ENCODE data around the gene STK32B.
"Not testable (repeated sequence)": the region's sequence is repeated elsewhere in the genome, so short reads cannot be mapped to it uniquely, and the experiment has no call there.

Gene STK32B

DNA sequence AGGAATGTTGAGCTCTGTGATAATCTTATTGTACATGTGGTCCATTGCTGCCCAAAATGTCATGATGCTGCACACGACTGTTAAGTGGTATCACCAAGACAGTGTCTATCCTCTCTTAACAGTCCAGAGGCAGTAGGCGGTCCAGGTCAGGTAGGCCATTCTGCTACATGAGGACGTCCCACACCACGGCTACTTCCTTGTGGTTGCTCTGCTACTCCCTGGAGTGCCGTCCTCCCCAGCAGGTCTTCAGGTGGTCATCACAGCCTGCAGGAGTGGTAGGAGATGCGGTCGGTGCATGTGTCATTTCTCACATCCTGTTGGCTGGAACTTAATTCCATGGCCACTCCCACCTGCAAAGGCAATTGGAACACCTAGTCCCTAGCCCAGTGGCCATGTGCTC lies 11.5 kb upstream of the STK32B start:
- CTCF ChIA-PET = no interaction called here
- H3K27me3 Mint-ChIP-seq = peaks cover 3% of the 10 kb centered on the region
- no peak overlapping the region for H3K4me3 Mint-ChIP-seq
- no peaks in the 10 kb centered on the region for H3K9me3 Mint-ChIP-seq
- no peaks in the 10 kb centered on the region for H3K36me3 Mint-ChIP-seq
- no peak for DNase-seq
- H3K4me1 Mint-ChIP-seq = no peaks in the 10 kb centered on the region
- no peak overlapping the region for H3K27ac Mint-ChIP-seq

DNA sequence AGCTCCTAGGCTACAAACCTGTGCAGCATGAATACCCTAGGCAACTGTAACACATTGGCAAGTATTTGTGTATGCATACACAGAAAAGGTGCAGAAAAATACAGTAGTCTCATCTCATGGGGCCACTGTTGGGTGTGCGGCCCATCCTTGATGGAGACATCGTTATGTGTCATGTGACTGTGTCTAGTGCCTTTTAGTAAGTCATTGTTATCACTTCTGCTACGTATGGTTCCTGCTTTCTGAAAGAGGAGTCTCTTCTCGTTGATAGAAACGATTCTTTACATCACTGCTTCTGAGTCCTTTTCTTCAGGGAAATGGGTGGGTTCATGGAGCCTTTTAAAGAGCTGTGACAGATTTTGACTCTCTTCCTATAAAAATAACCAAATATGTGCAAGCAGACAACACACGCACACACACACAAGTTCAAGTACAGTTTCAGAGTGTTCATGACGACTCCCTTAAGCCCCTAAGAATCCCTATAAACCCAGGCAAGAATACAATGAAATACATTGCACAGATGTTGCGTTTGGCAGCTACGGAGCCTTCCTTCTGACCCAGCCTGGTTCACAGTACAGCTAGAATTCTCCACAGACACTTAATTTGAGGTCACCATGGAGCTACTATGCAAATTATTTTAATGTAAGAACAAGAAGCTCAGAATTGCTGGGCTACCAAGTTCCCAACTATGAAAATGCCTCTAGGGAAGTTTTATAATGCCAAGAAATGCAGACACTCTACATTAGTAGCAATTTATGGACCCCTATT lies 10.2 kb upstream of the STK32B start:
- CTCF ChIA-PET = no interaction called here
- H3K9me3 Mint-ChIP-seq = no peaks in the 10 kb centered on the region
- H3K27me3 Mint-ChIP-seq = peaks cover 9% of the 10 kb centered on the region
- H3K27ac Mint-ChIP-seq = no peak overlapping the region
- DNase-seq = no peak
- H3K4me1 Mint-ChIP-seq = no peaks in the 10 kb centered on the region
- H3K4me3 Mint-ChIP-seq = no peak overlapping the region
- no peaks in the 10 kb centered on the region for H3K36me3 Mint-ChIP-seq

DNA sequence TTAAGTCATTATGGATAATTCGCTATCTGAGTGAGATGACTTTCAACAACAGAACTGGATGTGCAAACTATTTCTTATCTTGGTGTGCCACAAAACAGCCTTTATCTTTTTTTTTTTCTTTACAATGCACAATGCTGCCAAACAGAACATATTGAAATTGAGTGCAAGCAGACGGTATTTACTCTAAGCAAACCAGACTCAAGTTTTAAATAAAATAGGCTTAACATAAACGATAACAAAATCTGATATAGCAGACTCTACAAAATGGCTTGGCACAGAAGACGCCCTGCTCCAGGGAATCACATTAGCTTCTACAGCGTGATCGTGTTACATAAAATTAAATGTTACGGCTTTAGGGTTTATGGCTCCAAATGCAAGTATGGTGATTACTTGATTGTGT lies 9.6 kb upstream of the STK32B start:
- Mint-ChIP-seq H3K4me3 (no peak overlapping the region), H3K9me3 (no peaks in the 10 kb centered on the region), H3K4me1 (no peaks in the 10 kb centered on the region), H3K27me3 (peaks cover 9% of the 10 kb centered on the region), H3K36me3 (no peaks in the 10 kb centered on the region), H3K27ac (no peak overlapping the region)
- no peak for DNase-seq
- CTCF ChIA-PET = no interaction called here

DNA sequence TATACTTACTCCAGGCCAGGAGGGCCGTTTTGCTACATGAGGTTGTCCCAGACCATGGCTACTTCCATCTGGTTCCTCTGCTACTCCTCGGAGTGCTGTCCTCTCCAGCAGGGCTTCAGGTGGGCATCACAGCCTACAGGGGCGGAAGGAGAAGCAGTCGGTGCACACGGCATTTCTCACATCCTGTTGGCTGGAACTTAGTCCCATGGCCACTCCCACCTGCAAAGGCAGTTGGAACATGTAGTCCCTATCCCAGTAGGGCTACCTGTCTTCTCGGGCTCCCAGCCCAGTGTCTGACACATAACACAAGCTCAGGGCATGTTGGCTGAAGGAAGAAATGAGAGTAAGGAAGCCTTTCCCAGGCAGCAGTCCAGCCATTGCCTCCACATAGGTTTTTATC lies 7.7 kb upstream of the STK32B start:
- no peak overlapping the region for H3K27ac Mint-ChIP-seq

DNA sequence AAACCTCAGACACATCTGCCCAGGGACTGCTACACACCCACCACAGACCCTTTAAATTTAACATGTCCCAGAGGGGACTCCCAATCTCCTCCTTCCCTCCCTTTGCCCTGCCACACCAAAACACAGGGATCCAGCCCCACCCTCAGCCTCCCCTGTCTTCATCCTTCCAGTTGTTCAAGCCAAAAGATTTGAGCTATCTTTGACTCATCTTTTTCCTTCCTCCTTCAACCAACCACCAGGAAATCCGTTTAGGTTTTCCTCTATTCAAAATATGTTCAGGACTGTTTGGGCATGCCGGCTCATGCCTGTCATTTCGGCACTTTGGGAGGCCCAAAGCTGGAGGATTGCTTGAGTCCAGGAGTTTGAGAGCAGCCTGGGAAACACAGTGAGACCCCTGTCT lies 6.9 kb upstream of the STK32B start:
- H3K9me3 Mint-ChIP-seq = no peaks in the 10 kb centered on the region
- peaks cover 24% of the 10 kb centered on the region for H3K27me3 Mint-ChIP-seq
- no peaks in the 10 kb centered on the region for H3K4me1 Mint-ChIP-seq
- no peaks in the 10 kb centered on the region for H3K36me3 Mint-ChIP-seq
- DNase-seq = no peak
- H3K4me3 Mint-ChIP-seq = no peak overlapping the region
- CTCF ChIA-PET = no interaction called here
- H3K27ac Mint-ChIP-seq = no peak overlapping the region

More for the DNA sequence above, 7.7 kb upstream of the STK32B start:
- H3K4me3 Mint-ChIP-seq = no peak overlapping the region
- H3K9me3 Mint-ChIP-seq = no peaks in the 10 kb centered on the region
- DNase-seq = no peak
- peaks cover 17% of the 10 kb centered on the region for H3K27me3 Mint-ChIP-seq
- CTCF ChIA-PET = no interaction called here
- H3K4me1 Mint-ChIP-seq = no peaks in the 10 kb centered on the region
- H3K36me3 Mint-ChIP-seq = no peaks in the 10 kb centered on the region

DNA sequence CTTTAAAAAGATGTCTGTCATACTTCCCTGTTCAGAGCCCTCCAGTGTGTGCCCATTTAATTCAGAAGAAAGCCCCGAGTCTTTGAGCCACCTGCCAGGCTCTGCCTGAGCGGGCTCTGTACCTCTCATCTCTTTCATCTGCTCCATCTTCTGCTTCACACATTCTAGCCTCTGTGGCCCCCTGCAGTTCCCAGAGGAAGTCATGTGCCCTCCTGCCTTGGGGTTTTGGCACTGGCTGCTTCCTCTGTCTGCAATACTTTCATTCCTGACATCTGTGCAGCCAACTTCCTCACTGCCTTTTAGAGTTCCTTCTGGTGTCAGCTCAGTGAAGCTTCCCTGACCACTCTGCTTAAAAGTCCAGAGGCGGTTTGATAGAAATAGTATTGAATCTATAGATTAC lies 6.2 kb upstream of the STK32B start:
- Mint-ChIP-seq H3K4me1 (no peaks in the 10 kb centered on the region), H3K9me3 (no peaks in the 10 kb centered on the region), H3K27ac (no peak overlapping the region), H3K27me3 (peaks cover 32% of the 10 kb centered on the region), H3K36me3 (no peaks in the 10 kb centered on the region), H3K4me3 (no peak overlapping the region)
- CTCF ChIA-PET = no interaction called here
- no peak for DNase-seq

DNA sequence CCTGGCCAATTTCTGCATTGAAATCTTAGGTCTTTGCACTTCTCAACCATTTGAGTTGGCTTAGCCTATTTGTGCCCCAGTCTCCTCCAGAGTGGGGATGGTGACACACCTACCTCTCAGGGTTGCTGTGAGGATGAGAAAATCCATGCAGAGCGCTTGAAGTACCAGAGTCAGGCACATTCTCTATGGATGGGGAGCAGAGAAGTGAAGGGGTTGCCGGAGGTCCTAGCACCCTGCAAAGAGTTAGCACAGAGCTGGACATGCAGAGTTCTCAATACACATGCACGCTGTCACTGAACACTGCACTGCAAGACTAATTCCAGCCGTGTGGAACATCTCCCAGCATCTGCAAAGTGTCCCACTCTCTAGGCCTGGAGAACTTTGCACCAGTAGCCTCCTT lies 2.6 kb upstream of the STK32B start:
- H3K9me3 Mint-ChIP-seq = no peaks in the 10 kb centered on the region
- DNase-seq = no peak
- CTCF ChIA-PET = no interaction called here
- no peaks in the 10 kb centered on the region for H3K36me3 Mint-ChIP-seq
- peaks cover 9% of the 10 kb centered on the region for H3K4me1 Mint-ChIP-seq
- H3K4me3 Mint-ChIP-seq = no peak overlapping the region
- H3K27me3 Mint-ChIP-seq = peaks cover 64% of the 10 kb centered on the region
- no peak overlapping the region for H3K27ac Mint-ChIP-seq

DNA sequence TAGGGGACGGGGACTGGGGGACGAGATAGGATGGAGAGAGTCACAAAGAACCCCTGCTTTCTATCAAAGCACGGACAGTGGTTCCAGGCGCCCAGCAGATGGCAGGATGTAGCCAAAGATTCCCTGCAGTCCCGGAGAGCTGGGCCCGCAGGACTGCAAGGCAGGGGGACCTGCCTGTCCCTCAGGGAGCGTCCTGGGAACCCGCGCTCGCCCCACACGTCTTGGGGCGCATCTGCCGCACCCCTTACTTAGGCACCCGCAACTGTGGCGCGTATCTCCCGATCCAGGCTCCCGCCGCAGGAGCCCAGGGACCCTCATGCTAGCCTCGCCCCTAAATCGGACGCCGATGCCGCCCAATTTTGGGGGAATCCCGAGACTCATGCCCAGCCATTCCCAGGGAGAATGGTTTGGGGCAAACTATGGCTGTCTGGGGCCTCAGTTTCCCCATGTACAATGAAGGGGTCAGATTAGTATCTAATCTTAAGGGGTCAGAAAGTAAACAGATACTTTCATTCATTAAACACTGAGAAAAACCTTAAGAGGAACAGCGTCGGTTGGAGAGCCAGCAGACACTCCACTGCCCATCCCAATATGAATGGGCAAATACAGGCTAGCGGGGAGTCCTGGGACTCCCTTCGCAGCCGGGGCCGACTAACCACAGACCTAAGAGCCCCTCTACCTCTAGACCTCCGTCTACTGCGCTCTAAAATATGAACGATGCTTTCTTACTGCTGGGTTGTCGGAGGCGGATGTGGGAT lies 581 bp upstream of the STK32B start:
- CTCF ChIA-PET = no interaction called here
- peak; percentile 42 for DNase-seq
- Mint-ChIP-seq H3K27ac (no peak overlapping the region), H3K36me3 (no peaks in the 10 kb centered on the region), H3K27me3 (peaks cover 55% of the 10 kb centered on the region), H3K4me1 (peaks cover 9% of the 10 kb centered on the region), H3K9me3 (no peaks in the 10 kb centered on the region), H3K4me3 (peak overlapping the region; percentile 66)

DNA sequence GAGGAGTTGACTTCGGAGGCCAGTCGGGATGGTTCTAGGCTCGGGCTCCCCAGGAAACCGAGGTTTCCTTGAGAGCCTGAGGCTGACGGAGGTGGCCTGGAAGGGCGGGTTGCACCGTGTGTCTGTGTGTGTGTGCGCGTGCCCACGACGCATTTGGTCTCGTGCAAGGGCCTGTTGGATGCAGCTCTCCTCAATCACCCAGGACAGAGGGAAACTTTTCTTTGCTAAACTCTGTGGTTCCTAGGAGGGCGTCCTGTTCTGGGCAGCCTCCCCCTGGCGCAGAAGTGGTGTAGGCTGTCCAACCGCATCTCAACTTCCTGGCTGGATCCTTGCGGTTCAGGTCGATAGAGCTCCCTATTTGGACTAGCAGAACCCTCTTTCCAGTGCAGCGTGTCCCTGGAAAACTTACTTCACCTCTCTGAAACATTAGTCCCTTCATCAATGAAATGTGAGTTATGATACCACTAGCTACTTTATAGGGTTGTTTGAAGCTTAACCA lies 973 bp downstream of the STK32B start:
- peaks cover 9% of the 10 kb centered on the region for H3K4me1 Mint-ChIP-seq

DNA sequence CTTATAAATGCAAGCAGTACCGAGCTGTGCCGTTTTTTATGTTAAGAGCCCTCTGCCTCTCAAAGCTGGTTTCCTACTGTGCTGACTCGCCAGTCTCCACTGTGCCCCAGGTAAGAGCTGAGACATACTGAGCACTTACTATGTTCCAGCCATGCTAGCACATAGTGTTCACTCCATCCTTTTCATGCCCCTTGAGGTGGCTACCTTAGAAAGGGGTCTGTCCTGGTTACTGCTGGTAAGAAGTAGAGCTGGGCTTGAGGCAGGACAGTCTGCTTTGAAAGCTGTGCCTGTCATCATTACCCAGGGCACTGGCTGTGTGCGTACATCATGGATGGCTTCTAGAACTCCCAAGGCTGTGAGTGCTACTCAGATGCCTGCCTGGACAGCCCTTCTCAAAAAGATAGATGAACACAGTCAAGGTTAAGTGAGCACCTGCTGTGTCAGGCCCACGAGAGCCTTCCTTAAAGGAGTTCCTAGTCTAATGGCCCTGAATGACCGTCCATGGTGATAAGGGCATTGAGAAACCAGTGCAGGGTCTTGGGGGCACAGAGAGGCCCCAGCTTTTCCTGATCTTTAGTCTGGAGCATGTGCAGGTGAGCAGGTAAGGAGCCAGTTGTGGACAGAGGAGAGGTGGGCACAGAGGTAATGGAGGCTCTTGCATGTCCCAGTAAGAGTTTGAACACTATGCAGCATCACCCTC lies 1.6 kb downstream of the STK32B start:
- no peak for DNase-seq
- H3K4me3 Mint-ChIP-seq = no peak overlapping the region
- peaks cover 51% of the 10 kb centered on the region for H3K27me3 Mint-ChIP-seq
- no peaks in the 10 kb centered on the region for H3K36me3 Mint-ChIP-seq
- CTCF ChIA-PET = no interaction called here
- no peaks in the 10 kb centered on the region for H3K9me3 Mint-ChIP-seq
- no peak overlapping the region for H3K27ac Mint-ChIP-seq
- peaks cover 9% of the 10 kb centered on the region for H3K4me1 Mint-ChIP-seq

More for the DNA sequence above, 973 bp downstream of the STK32B start:
- Mint-ChIP-seq H3K4me3 (peak overlapping the region; percentile 46), H3K9me3 (no peaks in the 10 kb centered on the region), H3K27me3 (peaks cover 55% of the 10 kb centered on the region), H3K36me3 (no peaks in the 10 kb centered on the region), H3K27ac (no peak overlapping the region)
- no peak for DNase-seq
- CTCF ChIA-PET = no interaction called here

DNA sequence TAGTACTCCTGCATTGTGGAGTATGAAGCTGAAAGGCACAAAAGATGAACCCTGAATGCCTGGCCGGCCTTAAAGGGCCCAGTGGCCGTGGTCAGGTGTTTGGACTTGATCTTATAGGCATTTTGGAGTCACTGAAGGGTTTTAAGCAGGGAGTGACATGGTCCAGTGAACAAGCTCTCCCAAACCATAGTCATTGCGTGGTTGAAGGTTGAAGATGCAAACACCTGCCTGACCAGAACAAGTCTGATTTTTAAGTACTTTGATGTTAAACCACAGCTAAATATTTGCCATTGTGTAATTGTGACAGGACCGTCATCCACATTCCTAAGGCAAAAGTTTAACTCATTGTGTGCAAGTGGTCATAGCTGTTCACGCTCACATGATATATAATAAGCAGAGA lies 3.3 kb downstream of the STK32B start:
- no peak overlapping the region for H3K27ac Mint-ChIP-seq
- no peak overlapping the region for H3K4me3 Mint-ChIP-seq
- H3K9me3 Mint-ChIP-seq = no peaks in the 10 kb centered on the region
- CTCF ChIA-PET = no interaction called here
- DNase-seq = no peak
- peaks cover 9% of the 10 kb centered on the region for H3K4me1 Mint-ChIP-seq
- H3K36me3 Mint-ChIP-seq = no peaks in the 10 kb centered on the region
- H3K27me3 Mint-ChIP-seq = peaks cover 38% of the 10 kb centered on the region

DNA sequence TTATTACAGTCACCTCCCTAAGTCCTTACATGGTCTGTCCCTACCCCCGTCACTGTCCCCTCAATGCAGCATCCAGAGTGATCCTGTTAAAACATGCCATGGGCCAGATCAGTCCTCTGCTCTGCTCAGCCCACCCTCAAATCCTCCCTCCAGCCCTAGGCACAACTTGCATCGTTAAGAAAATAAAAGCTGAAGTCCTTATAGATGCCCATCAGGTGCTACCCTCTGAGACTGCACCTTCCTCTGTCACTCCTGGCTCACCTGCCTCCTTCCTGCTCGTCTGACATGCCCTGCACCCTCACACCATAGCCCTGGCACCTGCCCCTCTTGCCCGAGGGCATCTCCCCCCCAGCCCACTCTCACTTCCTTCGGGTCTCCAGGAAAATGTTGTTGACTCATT lies 4.1 kb downstream of the STK32B start:
- H3K27ac Mint-ChIP-seq = no peak overlapping the region
- no peaks in the 10 kb centered on the region for H3K36me3 Mint-ChIP-seq
- DNase-seq = no peak
- no peaks in the 10 kb centered on the region for H3K9me3 Mint-ChIP-seq
- H3K27me3 Mint-ChIP-seq = peaks cover 30% of the 10 kb centered on the region
- H3K4me3 Mint-ChIP-seq = no peak overlapping the region
- CTCF ChIA-PET = no interaction called here
- H3K4me1 Mint-ChIP-seq = peaks cover 6% of the 10 kb centered on the region

DNA sequence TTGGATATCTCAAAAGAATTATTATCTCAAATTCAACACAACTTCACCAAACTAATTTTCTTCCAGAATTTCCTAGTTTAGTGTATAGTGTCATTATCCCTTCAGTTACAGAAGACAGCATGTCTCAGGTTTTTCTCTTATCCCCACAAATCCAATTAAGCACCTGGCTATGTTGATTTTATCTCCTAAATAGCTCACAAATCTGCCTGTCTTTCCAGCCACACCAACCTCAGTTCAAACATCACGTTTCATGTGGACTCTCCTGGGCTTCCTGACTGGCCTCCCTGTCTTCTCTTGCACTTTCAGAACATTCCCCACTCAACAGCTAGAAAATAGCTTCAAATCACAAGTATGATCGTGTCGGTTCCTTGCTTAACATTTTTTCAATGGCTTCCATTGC lies 14.8 kb downstream of the STK32B start:
- Mint-ChIP-seq H3K4me1 (no peaks in the 10 kb centered on the region), H3K27me3 (no peaks in the 10 kb centered on the region), H3K4me3 (no peak overlapping the region), H3K36me3 (no peaks in the 10 kb centered on the region), H3K9me3 (peaks cover 13% of the 10 kb centered on the region), H3K27ac (no peak overlapping the region)
- DNase-seq = no peak
- CTCF ChIA-PET = no interaction called here

DNA sequence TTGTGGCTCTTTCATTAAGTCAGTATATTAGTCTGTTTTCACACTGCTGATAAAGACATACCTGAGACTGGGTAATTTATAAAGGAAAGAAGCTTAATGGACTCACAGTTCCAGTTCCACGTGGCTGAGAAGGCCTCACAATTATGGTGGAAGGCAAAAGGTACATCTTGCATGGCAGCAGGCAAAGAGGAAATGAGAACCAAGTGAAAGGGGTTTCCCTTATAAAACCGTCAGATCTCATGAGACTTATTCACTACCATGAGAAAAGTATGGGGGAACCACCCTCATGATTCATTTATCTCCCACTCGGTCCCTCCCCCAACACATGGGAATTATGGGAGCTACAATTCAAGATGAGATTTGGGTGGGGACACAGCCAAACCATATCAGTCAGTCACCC lies 15.7 kb downstream of the STK32B start:
- CTCF ChIA-PET, H3K36me3 Mint-ChIP-seq, DNase-seq, H3K27ac Mint-ChIP-seq, H3K4me3 Mint-ChIP-seq, H3K4me1 Mint-ChIP-seq, H3K27me3 Mint-ChIP-seq: not testable (repeated sequence)
- H3K9me3 Mint-ChIP-seq = peaks cover 13% of the 10 kb centered on the region

DNA sequence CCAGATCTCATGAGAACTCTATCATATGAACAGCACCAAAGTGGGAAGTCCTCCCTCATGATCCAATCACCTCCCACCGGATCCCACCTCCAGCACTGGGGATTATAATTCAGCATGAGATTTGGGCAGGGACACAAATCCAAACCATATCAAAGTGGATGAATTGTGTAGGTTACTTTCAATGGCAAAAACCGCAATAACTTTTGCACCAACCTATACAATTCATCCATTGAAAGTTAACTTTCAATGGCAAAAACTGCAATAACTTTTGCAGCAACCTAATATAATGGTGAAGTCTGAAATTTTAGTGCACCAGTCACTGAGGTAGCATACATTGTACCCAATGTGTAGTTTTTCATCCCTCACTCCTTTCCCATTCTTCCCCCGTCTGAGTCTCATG lies 16.6 kb downstream of the STK32B start:
- no peak overlapping the region for H3K27ac Mint-ChIP-seq

More for the DNA sequence above, 16.6 kb downstream of the STK32B start:
- Mint-ChIP-seq H3K27me3 (no peaks in the 10 kb centered on the region), H3K36me3 (no peaks in the 10 kb centered on the region), H3K9me3 (peaks cover 13% of the 10 kb centered on the region), H3K4me3 (no peak overlapping the region), H3K4me1 (no peaks in the 10 kb centered on the region)
- CTCF ChIA-PET = no interaction called here
- DNase-seq = no peak

Measured in activated naive CD4-positive, alpha-beta T cell treated with anti-CD3 and anti-CD28 coated beads, Interleukin-2, amount 10 ng/mL, durations not matched to agents 7 days and 5 days (primary cell).